ENCODE measurements around the gene AVP.
"Not testable (repeated sequence)": the region's sequence is repeated elsewhere in the genome, so short reads cannot be mapped to it uniquely, and the experiment has no call there.

Gene AVP

GRCh38 chr20:3071610-3072529 lies 12.7 kb downstream of the AVP start, which contains the start of gene OXT:
Gene OXT, plus strand, starts transcription at chr20:3071620. Its CDS starts 36 bp downstream, at chr20:3071656.
- no peak for DNase-seq (ENCODE audit: extremely low read depth, low read depth)
- TF ChIP-seq CTCF (IDR thresholded peaks at IDR 0.05; ENCODE audit: low read depth, low read length, missing control alignments): no peak
- no peak within 1 kb of the TSS; the same call in 1 of the 2 replicates for H3K4me3 ChIP-seq (replicated peaks; ENCODE audit: low read depth, low read length)

DNA sequence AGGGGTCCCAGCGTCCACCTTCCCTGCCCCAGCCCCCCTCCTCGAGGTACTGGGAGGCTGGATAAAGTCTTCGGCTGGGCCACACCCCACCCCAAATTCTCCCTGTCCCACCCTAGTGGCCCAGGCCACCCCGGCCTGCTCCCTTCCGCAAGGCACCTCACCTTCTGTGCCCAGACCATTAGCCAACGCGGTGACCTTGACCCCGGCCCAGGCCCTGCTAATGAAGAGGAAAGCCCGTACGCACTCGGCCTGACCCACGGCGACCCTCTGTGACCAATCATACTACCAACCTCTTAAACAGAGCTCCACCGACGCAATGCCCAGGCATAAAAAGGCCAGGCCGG lies 13.3 kb downstream of the AVP start:
- no peak overlapping the region; the same call in 1 of the 2 replicates for H3K4me3 ChIP-seq (replicated peaks; ENCODE audit: low read depth, low read length)
- DNase-seq (ENCODE audit: extremely low read depth, low read depth): no peak
- no peak for TF ChIP-seq CTCF (IDR thresholded peaks at IDR 0.05; ENCODE audit: low read depth, low read length, missing control alignments)

DNA sequence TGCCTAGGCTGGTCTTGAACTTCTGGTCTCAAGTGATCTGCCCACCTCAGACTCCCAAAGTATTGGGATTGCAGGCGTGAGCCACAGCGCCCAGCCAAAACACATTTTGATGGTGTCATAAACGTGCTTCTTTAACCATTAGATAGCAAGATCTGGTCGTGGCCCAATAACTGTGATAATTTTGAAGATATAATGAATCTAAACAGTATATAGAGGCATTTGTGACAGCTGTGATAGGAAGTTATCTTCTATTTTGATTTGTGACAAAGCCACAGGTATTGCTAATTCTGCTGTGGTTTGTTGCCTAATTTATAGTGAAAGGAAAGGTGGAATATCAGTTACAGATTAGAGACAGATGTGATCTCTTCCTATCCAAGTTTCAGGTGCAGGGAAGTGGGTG lies 13.8 kb downstream of the AVP start:
- DNase-seq (ENCODE audit: extremely low read depth, low read depth): no peak
- no peak for TF ChIP-seq CTCF (IDR thresholded peaks at IDR 0.05; ENCODE audit: low read depth, low read length, missing control alignments)
- H3K4me3 ChIP-seq (replicated peaks; ENCODE audit: low read depth, low read length): no peak overlapping the region

GRCh38 chr20:3068986-3069900 lies 15.3 kb downstream of the AVP start:
- no peak overlapping the region for H3K4me3 ChIP-seq (replicated peaks; ENCODE audit: low read depth, low read length)
- no peak for DNase-seq (ENCODE audit: extremely low read depth, low read depth)
- TF ChIP-seq CTCF (IDR thresholded peaks at IDR 0.05; ENCODE audit: low read depth, low read length, missing control alignments): no peak

GRCh38 chr20:3068075-3068474 lies 16.4 kb downstream of the AVP start:
- no peak for DNase-seq (ENCODE audit: extremely low read depth, low read depth)
- no peak overlapping the region for H3K4me3 ChIP-seq (replicated peaks; ENCODE audit: low read depth, low read length)
- no peak for TF ChIP-seq CTCF (IDR thresholded peaks at IDR 0.05; ENCODE audit: low read depth, low read length, missing control alignments)

- DNase-seq (ENCODE audit: extremely low read depth, low read depth): no peak
- TF ChIP-seq CTCF (IDR thresholded peaks at IDR 0.05; ENCODE audit: low read depth, low read length, missing control alignments): no peak
- no peak overlapping the region for H3K4me3 ChIP-seq (replicated peaks; ENCODE audit: low read depth, low read length)
Observed at GRCh38 chr20:3067139-3068014, 17.1 kb downstream of the AVP start.

DNA sequence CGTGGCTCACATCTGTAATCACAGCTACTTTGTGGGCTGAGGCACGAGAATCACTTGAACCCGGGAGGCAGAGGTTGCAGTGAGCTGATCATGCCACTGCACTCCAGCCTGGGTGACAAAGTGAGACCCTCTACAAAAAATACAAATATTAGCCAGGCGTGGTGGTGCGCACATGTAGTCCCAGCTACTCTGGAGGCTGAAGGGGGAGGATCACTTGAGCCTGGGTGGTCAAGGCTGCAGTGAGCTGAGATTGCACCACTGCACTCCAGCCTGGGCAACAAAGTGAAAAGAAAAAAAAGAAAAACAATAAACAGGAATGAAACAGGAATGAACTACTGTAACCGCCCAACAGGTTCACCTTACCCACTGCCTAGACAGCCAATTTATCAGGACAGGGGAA lies 20.4 kb downstream of the AVP start:
- DNase-seq (ENCODE audit: extremely low read depth, low read depth); H3K4me3 ChIP-seq (replicated peaks; ENCODE audit: low read depth, low read length): not testable (repeated sequence)

Data from HFF-Myc (cell line).